IPS-20b (cell line): Measurements from ENCODE around the gene PSMA5.
"Not testable (repeated sequence)": the region's sequence is repeated elsewhere in the genome, so short reads cannot be mapped to it uniquely, and the experiment has no call there.

Experiments used
- H3K27ac ChIP-seq: one replicate; pipeline ENCODE4 v1.5.1; 2013; ENCODE audit warnings: low read length
- H3K27me3 ChIP-seq: 2 replicates; pipeline ENCODE4 v1.6.1; 2013; ENCODE audit warnings: mild to moderate bottlenecking, low read length, inconsistent platforms; ENCODE audit not compliant: insufficient read depth
- H3K36me3 ChIP-seq: 2 replicates; pipeline ENCODE4 v1.6.1; 2013; ENCODE audit warnings: low read depth, mild to moderate bottlenecking, inconsistent platforms, low read length, moderate library complexity; ENCODE audit not compliant: insufficient read depth
- H3K4me1 ChIP-seq: 2 replicates; pipeline ENCODE4 v1.6.1; 2013; ENCODE audit warnings: mild to moderate bottlenecking, control low read depth, inconsistent platforms, low read length, moderate library complexity; ENCODE audit not compliant: insufficient read depth
- H3K4me3 ChIP-seq: 2 replicates; pipeline ENCODE4 v1.5.1; 2013; ENCODE audit warnings: mild to moderate bottlenecking, low read length, inconsistent platforms
- H3K9ac ChIP-seq: 2 replicates; pipeline ENCODE4 v1.6.1; 2013; ENCODE audit warnings: low read depth, mild to moderate bottlenecking, inconsistent platforms, low read length, moderate library complexity
- H3K9me3 ChIP-seq: 2 replicates; pipeline ENCODE4 v1.6.1; 2013; ENCODE audit warnings: mild to moderate bottlenecking, low read depth, low read length, inconsistent platforms; ENCODE audit not compliant: insufficient read depth

Gene PSMA5

DNA sequence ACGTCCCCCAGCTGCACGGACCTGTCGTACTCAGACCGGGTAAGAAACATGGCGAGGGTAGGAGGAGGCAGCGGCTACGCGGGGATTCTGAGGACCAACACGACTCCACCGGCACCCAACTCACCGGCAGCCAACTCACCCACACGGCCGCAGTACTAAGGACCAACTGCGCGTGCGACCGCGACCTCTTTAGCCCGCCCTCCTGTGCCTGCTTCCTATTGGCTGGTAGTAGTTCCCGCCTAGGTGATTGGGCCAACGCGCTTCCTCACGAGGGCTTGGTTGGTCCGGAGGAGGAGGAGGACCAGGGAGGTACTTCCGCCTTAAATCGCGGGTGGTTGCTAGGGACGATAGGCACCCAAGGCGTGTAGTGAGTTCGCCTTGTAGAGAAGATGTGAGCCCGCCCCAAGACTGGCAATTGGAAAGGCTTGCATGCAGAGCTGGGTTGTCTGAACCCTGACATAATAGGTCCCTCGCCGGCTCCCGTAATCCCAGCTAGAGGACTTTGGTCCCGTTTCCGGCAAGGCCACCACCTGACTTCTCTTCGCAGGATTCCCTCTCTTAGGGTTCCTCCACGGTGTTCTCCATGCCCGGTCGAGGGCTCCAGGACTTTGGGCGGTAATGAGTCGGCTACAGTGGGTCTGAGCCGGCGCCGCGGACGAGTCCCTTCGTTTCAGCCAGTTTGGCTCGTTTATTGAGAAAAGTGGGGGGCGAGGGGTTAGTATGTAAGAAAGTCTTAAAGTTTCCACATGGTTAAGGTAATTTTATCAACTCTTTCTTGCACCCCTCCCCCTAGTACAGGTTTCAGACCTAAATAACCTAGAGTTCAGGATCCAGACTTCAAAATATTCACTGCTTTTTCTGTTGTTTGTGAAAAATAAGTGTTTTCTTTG, at the start of gene PSMA5:
Gene PSMA5 (minus strand): TSS at position 168 of the 890 bp plus-strand sequence. CDS start 118 bp downstream, at position 50.
- Histone ChIP-seq H3K4me1 (0 out of 2 replicates have a peak, but pooled peaks cover 10% of the 10 kb centered on the region), H3K9ac (peak within 1 kb of the TSS; percentile 85), H3K27me3 (no peaks in the 10 kb centered on the region), H3K27ac (peak within 1 kb of the TSS; percentile 34), H3K36me3 (peaks cover 2% of the 10 kb centered on the region), H3K9me3 (no peaks in the 10 kb centered on the region), H3K4me3 (peak within 1 kb of the TSS; percentile 92)

DNA sequence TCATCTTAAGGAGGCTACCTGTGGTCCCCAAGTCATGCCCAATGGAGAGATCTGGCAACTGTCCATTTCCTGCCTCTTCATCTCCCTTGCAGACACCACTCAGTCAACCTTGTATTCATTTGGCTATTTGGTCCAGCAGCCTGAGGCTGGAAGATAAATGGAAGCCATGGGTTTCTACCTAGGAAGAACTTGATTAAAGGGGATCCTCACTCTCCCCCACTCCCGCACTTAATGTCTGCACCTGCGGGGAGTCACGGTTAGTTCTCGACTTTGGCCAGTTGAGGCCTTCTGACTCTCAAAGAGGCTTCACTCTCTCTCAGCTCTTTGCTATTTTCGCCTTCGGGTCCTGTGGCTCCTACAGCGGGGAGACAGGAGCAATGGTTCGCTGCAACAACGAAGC, 49.0 kb upstream of the PSMA5 start:
- Histone ChIP-seq H3K27me3 (peaks cover 8% of the 10 kb centered on the region), H3K4me3 (no peak overlapping the region), H3K27ac (no peak overlapping the region), H3K36me3 (no peaks in the 10 kb centered on the region), H3K9ac (no peak overlapping the region), H3K9me3 (no peaks in the 10 kb centered on the region), H3K4me1 (no peaks in the 10 kb centered on the region)

- no peaks in the 10 kb centered on the region for H3K4me1 ChIP-seq
- H3K4me3 ChIP-seq, result no peak overlapping the region
- H3K27me3 ChIP-seq, result peaks cover 12% of the 10 kb centered on the region
- no peak overlapping the region for H3K9ac ChIP-seq
- no peaks in the 10 kb centered on the region for H3K9me3 ChIP-seq
- no peak overlapping the region for H3K27ac ChIP-seq
- no peaks in the 10 kb centered on the region for H3K36me3 ChIP-seq
These were observed 48.4 kb upstream of the PSMA5 start for GRCh38 chr1:109474697-109475096.

DNA sequence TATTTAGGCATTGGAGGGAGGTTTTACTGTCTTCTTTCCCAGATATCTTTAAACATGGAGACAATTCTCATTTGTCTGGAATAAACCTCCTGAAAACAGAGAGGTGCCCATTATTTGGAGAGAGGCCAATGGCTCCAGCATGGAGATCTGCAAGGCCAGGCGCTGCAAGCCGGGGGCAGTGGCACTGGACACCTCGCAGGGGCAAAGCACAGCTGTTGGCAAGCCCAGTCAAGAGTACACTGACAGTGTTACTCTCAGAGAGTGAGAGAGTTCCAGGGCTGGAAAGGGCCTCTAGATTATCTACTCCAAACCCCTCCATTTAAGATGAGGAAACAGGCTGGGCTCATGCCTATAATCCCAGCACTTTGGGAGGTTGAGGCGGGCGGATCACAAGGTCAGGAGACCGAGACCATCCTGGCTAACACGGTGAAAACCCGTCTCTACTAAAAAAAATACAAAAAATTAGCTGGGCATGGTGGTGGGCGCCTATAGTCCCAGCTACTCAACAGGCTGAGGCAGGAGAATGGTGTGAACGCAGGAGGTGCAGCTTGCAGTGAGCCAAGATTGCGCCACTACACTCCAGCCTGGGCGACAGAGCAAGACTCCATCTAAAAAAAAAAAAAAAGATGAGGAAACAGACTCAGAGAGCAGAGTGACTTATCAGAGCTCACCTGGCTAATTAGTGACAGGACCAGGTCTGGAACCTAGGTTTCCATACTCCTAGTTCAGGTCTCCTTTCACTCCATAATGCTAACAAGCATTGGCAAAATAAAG, 47.2 kb upstream of the PSMA5 start:
- peaks cover 23% of the 10 kb centered on the region for H3K27me3 ChIP-seq
- H3K4me1 ChIP-seq, H3K9me3 ChIP-seq, H3K36me3 ChIP-seq, H3K27ac ChIP-seq, H3K4me3 ChIP-seq, H3K9ac ChIP-seq: not testable (repeated sequence)

DNA sequence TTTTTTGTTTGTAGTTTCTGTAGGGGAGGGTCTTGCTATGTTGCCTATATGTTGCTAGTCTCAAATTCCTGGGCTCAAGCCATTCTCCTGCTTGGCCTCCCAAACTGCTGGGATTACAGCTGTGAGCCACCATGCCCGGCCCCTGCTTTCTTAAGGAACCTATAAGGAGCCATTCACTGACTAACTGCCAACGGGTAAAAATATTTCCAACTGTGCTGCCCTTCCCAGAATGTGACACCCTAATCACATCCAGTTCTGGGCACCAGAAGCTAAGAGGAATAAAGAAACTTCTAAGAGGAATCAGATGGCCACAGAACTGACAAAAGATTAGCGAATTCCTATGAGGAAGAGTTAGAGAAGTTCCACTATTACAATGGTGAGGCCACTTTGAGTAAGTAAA, 46.5 kb upstream of the PSMA5 start:
- Histone ChIP-seq H3K9ac (no peak overlapping the region), H3K27ac (no peak overlapping the region), H3K27me3 (peaks cover 30% of the 10 kb centered on the region), H3K4me3 (no peak overlapping the region), H3K4me1 (peaks cover 7% of the 10 kb centered on the region; the same call in 1 of the 2 replicates), H3K9me3 (no peaks in the 10 kb centered on the region), H3K36me3 (no peaks in the 10 kb centered on the region)

GRCh38 chr1:109470245-109470644, 44.0 kb upstream of the PSMA5 start:
- Histone ChIP-seq H3K36me3 (no peaks in the 10 kb centered on the region), H3K4me3 (no peak overlapping the region), H3K27ac (no peak overlapping the region), H3K27me3 (peaks cover 55% of the 10 kb centered on the region), H3K4me1 (peaks cover 7% of the 10 kb centered on the region; the same call in 1 of the 2 replicates), H3K9ac (no peak overlapping the region), H3K9me3 (no peaks in the 10 kb centered on the region)

- no peak overlapping the region for H3K4me3 ChIP-seq
These were observed 42.7 kb upstream of the PSMA5 start for GRCh38 chr1:109468903-109469302.

DNA sequence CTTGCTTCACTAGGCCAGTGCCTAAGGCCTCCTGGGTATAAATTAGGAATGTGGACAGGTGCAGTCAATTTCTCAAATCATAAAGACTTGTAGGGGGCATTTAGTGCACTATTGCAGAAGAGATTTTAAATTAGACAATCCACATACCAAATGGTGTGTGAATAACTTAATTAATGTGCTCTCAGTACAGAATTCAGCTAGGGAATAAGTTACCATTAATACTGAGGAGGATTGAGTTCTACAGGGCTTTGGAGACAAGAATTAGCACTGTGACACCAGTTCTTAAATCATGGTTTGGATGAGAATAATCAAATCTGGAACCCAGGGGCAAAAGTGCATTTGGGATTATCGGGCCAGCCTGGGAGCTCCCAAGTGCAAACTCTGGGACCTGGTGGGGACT, 41.8 kb upstream of the PSMA5 start:
- no peak overlapping the region for H3K27ac ChIP-seq
- H3K27me3 ChIP-seq, result peaks cover 77% of the 10 kb centered on the region
- no peaks in the 10 kb centered on the region for H3K9me3 ChIP-seq
- H3K36me3 ChIP-seq, result no peaks in the 10 kb centered on the region
- H3K4me1 ChIP-seq, result peaks cover 7% of the 10 kb centered on the region; the same call in 1 of the 2 replicates
- H3K4me3 ChIP-seq, result no peak overlapping the region
- H3K9ac ChIP-seq, result no peak overlapping the region

More at GRCh38 chr1:109468903-109469302, 42.7 kb upstream of the PSMA5 start:
- Histone ChIP-seq H3K27ac (no peak overlapping the region), H3K36me3 (no peaks in the 10 kb centered on the region), H3K9ac (no peak overlapping the region), H3K9me3 (no peaks in the 10 kb centered on the region), H3K27me3 (peaks cover 69% of the 10 kb centered on the region), H3K4me1 (peaks cover 7% of the 10 kb centered on the region; the same call in 1 of the 2 replicates)

DNA sequence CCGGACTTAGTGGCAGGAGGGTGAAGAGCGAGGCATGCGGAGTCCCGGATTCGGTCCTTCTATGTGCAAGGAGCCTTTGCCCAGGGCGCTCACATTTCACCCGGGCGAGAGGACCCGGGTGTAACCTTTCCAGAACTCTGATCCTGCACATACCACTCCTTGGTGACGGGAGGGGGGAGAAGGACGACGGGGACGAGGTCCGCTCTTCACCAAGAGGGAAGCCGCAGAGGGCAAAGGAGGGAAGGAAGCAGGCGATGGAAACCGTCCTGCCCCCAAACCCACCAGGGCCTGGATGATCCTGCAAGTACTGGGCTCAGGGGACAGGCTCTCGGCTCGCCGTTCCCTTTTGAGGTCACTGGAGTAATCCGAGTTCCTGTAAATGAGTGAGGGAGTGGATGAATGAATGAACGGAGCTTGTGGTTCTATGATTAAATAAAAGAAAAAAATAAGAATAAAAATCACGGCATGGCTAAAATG, 41.1 kb upstream of the PSMA5 start:
- peak overlapping the region; percentile 66 for H3K4me3 ChIP-seq
- H3K4me1 ChIP-seq, result peaks cover 7% of the 10 kb centered on the region; the same call in 1 of the 2 replicates
- H3K27ac ChIP-seq, result no peak overlapping the region
- H3K36me3 ChIP-seq, result no peaks in the 10 kb centered on the region
- peaks cover 84% of the 10 kb centered on the region for H3K27me3 ChIP-seq
- no peaks in the 10 kb centered on the region for H3K9me3 ChIP-seq
- no peak overlapping the region for H3K9ac ChIP-seq

- Histone ChIP-seq H3K36me3 (no peaks in the 10 kb centered on the region), H3K27ac (no peak within 1 kb of the TSS), H3K27me3 (peaks cover 86% of the 10 kb centered on the region), H3K9me3 (no peaks in the 10 kb centered on the region), H3K4me3 (peak within 1 kb of the TSS; percentile 66), H3K4me1 (peaks cover 7% of the 10 kb centered on the region; the same call in 1 of the 2 replicates), H3K9ac (no peak within 1 kb of the TSS)
These were observed 40.4 kb upstream of the PSMA5 start, which contains the start of gene SYPL2 for GRCh38 chr1:109466452-109467300. TSS of gene SYPL2 (plus strand) at chr1:109466546. CDS start at chr1:109466844, 298 bp downstream.

DNA sequence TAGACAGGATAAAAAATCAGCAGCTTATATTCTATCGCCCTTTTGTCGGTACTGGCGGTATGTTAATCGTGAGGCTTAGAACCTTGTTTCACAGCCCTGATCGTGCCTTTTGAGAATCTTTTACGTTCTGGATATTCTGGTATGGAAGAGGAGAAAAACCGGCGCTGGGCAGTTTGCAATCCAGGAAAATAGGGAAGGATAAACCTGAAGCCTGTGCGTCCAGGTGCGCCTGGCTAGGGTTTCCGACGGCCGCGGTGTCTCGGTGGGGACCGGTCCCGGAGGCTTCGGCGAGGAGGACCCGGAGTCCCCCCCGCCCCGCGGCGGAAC, 39.8 kb upstream of the PSMA5 start:
- no peaks in the 10 kb centered on the region for H3K9me3 ChIP-seq
- no peaks in the 10 kb centered on the region for H3K36me3 ChIP-seq
- H3K27ac ChIP-seq, result no peak overlapping the region
- H3K4me1 ChIP-seq, result peaks cover 7% of the 10 kb centered on the region; the same call in 1 of the 2 replicates
- no peak overlapping the region for H3K9ac ChIP-seq
- H3K4me3 ChIP-seq, result peak overlapping the region; percentile 50
- peaks cover 86% of the 10 kb centered on the region for H3K27me3 ChIP-seq
